ENCODE results near the gene DIO3.

DIO3 gene

DNA sequence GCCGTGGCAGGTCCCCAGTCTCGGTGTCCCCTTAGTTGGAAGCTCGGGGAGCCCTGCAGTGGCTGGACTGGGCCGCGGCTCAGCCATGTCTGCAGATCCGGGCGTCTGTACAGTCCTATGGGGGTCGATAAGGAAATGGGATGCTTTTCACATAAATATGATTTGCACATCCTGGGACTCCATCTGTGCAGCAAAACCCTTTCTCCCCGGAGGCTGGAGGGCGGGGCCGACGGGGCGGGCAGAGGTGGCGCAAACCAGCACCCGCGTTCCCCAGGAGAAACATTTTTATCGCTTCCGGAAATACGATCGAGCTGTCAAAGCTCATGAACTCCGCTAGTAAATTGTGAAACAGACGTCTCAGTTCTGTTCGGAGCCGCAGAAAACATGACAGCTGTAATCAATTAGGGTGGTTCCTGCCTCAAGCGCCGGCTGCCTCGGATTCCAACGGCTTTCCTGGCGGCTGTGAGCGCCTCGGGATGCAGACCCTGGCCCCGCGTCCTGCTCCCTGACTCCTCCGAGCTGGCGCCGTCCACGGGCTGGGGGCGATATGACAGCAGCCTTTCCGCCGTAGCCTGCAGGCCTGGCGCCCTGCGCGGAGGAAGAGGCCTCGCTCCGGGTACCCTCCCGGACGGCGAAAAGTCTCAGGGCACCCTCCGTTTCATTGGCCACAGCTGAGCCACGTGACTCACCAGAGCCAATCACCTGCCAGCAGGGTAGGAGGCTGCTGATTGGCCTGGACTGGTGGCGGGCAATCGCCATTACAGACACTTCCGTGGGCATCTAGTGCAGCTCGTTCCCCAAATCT lies 23.0 kb downstream of the DIO3 start:
- DNase-seq, result peak; percentile 88

DNA sequence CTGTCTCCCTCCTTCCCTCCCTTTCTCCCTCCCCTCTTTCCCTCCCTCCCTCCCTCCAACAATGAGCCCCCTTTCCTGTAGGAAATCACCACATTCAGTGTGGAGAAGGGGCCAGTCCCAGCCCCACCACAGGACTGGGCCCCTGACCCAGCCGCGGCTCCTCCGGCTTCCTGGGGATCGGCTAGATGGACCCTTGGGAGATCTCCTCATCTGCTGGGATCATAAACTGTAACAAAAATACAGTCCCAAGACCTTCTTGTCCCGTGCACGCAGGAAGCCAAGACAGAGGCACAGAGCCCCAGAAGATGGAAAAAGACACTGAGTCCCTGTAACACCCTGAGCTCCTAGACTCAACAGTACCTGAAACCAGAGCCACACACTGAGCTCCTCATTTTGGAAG lies 23.9 kb downstream of the DIO3 start:
- DNase-seq, result no peak

- no peak for DNase-seq
Measured at GRCh38 chr14:101586531-101587430, 25.5 kb downstream of the DIO3 start.

GRCh38 chr14:101587441-101587911 lies 26.2 kb downstream of the DIO3 start:
- no peak for DNase-seq

DNA sequence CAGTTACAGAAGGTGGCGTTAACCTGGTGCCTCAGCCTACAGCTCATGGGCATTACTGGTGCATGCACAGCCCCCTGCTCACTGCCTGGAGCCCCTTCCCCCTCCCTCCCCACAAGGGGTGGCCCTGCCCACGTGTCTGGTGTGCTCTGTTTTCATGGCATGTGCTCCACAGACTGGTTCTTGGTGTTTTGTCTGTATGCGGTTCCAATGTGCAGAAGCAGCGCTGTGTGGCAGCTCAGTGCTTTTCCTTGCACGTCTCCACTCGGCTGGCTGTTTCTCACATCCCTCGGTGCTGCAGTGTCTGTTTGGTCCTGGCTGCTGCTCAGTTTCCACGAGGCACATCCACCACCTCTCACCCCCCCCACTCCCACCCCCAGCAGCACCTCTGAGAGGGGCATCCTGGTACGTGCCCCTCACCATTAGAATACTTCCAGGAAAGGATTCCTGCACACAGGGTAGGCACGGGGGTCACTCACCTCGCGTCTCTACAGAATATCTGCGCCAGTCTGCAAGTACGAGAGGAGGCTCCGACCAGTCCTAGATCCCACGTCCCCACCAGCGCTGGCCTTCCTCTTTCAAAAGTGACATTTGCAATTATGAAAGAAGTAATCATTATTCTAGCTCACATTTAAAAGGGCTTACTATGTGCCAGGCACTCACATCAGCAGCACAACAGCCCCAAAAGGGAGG lies 27.1 kb downstream of the DIO3 start:
- no peak for DNase-seq

- no peak for DNase-seq
Measured at GRCh38 chr14:101588990-101589389, 27.7 kb downstream of the DIO3 start.

- no peak for DNase-seq
Measured at GRCh38 chr14:101589486-101590015, 28.3 kb downstream of the DIO3 start.

DNA sequence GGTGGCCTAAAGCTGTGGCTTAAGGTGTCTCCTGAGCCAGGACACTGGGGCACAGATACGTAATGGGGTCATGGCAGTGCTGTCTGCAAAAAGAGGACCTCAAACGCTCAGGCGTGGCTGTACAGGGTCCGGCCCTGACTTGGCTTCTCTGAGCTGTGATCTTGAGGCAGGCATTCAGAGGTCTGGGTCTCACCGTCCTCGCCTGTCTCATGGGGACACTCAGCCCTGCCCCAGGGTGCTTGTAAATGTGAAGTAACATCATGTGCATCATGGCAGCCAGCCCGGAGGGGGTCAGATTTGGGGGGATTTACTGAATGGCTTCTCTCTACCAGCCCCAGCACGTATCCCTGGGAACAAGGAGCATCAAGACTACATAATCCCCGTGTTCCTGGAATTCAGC lies 28.8 kb downstream of the DIO3 start:
- DNase-seq, result no peak

GRCh38 chr14:101590616-101591015 lies 29.3 kb downstream of the DIO3 start:
- DNase-seq, result no peak

GRCh38 chr14:101591121-101591520 lies 29.8 kb downstream of the DIO3 start:
- no peak for DNase-seq

DNA sequence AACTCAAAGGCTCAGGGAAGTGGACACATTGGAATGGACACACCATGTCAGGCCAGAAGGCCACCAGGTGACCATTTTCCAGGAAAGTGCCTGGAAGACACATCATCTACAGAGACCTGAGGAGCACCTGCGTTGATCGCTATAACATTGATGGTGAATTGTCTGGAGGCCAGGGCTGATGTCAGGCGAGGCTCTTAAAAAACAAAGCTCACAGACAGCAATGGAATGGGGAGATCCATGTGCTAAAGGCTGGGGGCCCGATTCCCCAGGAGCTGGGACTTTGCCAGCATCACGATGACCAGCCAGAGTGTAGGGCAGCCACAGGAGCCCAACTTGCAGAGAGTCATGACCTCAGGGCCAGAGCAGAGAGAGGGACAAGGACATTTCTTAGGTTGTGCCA lies 30.3 kb downstream of the DIO3 start:
- no peak for DNase-seq

DNA sequence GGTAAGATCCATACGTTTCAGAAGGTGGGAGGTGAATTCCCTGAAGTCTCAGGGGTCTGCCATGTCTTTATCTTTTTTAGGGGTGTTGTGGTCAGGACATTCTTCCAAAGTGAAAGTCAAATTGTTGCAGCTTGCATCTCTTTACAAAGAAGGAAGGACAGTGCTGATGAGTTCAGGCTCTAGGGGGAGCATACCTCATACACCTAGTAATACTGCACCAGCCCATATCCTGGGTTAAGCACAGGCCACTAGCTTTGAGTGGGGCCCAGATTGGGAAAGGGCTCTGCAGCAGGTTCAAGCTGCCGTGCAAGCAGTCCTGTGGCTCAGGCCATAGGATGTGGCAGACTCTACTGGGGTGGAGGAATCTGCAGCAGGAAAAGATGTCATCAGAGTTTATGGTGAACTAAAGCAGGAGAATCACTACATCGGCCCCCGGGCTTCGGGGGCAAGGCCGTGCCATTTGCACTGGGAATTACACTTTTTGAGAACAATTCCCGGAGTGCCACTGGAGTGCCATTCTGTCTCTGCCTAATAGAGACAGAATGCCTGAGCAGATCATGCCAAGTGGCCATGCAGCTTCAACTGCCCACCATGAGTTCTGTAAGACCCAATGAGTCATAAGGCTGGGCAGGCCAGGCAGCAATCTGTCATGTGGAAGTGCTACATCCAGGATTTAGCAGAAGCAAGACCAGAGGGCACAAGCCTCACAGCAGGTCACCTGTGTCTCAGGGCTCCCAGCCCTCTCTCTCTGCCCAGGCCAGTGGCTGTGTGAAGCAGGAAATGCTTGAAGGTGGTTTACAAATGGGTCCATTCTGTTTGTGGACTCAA lies 32.3 kb downstream of the DIO3 start:
- DNase-seq, result no peak

GRCh38 chr14:101594511-101595148 lies 33.3 kb downstream of the DIO3 start:
- DNase-seq, result no peak

GRCh38 chr14:101595349-101595748 lies 34.1 kb downstream of the DIO3 start:
- no peak for DNase-seq

DNA sequence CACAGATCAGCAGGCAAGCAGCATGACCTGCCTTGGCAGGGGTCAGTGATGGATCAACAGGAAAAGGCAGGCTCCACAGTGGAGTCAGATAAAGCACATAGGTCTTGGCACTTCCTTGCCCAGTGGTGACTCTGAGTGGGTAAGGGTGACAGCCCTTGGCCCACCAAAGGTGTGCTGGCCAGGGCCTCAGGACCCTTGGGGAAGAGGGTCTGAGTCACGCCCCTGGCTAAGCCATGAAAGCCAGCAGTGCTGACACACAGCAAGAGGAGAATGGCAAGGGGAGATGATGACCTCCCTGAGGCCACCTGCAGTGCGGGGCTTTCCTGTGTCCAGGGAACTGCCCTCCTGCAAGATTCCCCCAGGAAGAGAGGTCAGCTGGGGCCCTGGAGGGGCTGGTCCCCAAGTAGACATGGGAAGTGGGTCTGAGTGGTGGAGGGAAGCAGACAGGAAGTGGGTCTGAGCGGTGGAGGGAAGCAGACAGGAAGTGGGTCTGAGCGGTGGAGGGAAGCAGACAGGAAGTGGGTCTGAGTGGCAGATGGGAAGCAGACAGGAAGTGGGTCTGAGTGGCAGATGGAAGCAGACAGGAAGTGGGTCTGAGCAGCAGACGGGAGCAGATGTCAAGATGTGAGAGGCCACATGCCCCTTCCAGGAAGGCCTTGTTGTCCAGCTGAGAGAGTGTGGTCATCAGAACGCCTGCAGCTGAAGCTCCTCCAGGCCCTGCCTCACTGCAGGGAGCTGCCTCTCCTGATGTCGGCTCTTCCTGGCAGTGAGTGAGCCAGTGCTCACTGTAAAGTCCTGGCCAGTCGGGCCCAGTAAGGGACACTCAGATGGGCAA lies 34.8 kb downstream of the DIO3 start:
- DNase-seq, result no peak

- DNase-seq, result no peak
Measured at GRCh38 chr14:101596742-101597141, 35.4 kb downstream of the DIO3 start.

DNA sequence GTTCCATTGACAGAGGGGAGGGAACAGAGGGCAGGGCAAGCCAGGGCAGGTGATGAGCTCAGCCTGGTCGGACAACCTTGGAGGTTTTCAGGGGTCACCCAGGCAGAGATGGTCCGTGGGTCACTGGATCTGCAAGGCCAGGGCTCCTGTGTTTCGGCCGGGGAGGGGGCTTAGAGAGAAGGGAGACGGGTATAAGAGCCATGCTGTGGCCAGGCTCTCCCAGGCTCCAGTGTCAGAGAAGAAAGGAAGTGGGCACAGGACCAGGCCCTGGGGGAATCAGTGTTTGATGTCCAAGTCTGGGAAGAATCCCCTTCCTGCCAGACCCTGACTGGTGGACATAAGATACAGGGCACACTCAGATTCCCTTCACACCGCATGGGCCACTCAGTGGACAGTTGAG lies 36.9 kb downstream of the DIO3 start:
- DNase-seq, result no peak

DNA sequence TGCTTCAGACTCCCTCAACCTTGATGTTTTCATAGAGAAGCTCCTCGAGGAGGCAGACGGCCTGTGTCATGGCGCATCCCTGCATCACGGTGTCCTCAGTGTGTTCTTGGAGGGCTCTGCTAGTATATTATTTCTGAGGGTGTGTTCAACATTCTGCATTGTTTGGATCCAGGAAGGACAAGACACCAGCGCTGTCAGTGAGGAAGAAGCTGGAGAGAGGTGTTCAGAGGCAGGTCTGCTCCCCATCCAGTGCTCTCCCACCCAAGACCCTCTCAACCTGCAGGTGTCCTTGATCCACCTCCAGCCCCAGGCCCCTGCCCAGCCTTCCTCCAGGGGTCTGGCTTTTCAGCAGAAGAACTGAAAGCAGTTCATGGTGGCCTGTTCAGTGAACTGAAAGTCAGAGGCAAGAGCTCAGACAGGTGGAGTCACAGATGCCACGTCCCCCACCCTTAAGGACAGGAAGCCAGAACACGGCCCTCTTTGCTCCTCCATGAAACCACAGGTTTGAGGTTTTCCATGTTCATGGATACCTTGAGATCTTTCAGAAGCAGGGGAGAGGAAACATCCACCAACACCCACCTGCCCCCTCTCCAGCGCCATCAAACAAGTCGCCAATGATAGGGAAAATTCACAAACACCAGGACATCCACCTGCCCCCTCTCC lies 37.4 kb downstream of the DIO3 start:
- DNase-seq, result no peak

- no peak for DNase-seq
Measured at GRCh38 chr14:101599234-101599885, 38.1 kb downstream of the DIO3 start.
